Fibroblast of pulmonary artery (primary cell): ENCODE data around the gene APEH.

ENCODE experiments used
- DNase-seq: peaks from one replicate; pipeline ENCODE4 v3.0.0-alpha.2; 2010; ENCODE audit warnings: low read depth
- H3K4me3 ChIP-seq: replicated peaks from 2 replicates; pipeline ENCODE4 v1.5.1; 2011; ENCODE audit warnings: low read depth, mild to moderate bottlenecking, control low read depth, low read length, moderate library complexity
- CTCF ChIP-seq: IDR thresholded peaks from 2 replicates; pipeline ENCODE4 v1.5.1; 2011; ENCODE audit warnings: mild to moderate bottlenecking, control low read depth, low read length, inconsistent platforms; ENCODE audit errors: missing control alignments

Gene APEH

DNA sequence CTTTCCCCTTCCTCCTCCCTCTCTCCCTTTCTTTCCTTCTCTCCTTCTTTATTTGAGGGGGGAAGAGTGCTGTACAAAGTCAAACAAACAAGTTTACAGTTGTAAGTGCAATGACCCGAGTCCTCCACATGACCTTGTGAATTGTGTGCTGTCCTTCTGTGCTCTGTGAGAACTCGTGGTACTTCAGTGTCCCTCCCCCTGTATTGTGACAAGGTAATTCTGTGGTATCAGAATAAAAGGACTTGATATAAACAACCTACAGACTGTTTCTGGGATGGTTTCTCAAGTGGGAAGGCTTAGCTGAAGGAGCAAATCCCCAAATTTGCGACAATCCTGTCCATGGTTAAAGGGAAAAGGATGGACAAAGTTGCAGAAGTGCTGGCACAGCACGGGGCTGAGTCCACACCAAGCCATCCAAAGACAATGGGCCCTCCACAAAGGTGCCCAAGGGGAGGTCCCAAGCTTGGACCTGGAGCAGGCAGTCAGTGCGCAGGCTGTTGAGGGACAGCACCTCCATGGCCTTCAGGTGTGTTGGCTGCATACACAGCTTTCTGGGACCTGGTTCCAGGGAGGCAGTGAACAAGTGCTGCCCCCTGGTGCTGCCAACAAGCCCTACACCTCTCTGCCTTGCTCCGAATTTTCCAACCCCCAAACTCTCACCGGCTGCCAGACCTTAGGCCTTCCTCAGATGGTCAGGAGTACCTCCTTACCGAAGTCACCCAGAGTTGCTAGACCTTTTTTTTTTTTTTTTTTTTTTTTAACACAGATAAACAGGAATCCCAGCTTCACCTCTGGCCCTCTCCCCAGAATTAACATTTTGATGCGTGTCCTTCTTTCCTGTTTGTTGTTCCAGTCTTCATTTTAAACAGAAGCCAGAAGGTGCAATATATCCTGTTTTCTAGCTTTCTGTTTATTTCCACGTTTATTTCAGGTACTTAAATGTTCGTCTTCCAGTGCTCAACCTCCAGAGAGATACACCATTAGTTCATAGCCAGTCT lies 2.6 kb upstream of the APEH start:
- no peak overlapping the region for H3K4me3 ChIP-seq
- peak; percentile 91 for TF ChIP-seq CTCF
- peak; percentile 72 for DNase-seq

- peak overlapping the region; percentile 76 for H3K4me3 ChIP-seq
- no peak for TF ChIP-seq CTCF
- DNase-seq, result no peak
These were observed 933 bp upstream of the APEH start for GRCh38 chr3:49673121-49673714.

GRCh38 chr3:49674497-49674983 lies 389 bp downstream of the APEH start:
- TF ChIP-seq CTCF, result no peak
- DNase-seq, result no peak
- peak overlapping the region; percentile 76 for H3K4me3 ChIP-seq

DNA sequence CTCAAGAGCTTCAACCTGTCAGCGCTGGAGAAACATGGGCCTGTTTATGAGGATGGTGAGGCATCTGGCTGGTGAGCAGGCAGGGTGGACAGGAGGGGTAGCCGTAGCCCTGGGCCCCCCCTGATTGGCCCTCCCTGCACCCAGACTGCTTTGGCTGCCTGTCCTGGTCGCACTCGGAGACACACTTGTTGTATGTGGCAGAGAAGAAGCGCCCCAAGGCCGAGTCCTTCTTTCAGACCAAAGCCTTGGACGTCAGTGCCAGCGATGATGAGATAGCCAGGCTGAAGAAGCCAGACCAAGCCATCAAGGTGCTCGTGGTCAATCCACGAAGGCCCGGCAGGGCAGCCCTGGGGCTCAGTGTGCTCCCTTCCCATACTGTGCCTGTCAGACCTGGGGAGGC lies 1.8 kb downstream of the APEH start:
- H3K4me3 ChIP-seq, result no peak overlapping the region

GRCh38 chr3:49680493-49681231 lies 6.5 kb downstream of the APEH start:
- no peak overlapping the region for H3K4me3 ChIP-seq
- no peak for DNase-seq

More for the DNA sequence above, 1.8 kb downstream of the APEH start:
- no peak for TF ChIP-seq CTCF
- no peak for DNase-seq

GRCh38 chr3:49681232-49681522 lies 7.0 kb downstream of the APEH start:
- no peak for TF ChIP-seq CTCF

More at GRCh38 chr3:49680493-49681231, 6.5 kb downstream of the APEH start:
- no peak for TF ChIP-seq CTCF

More at GRCh38 chr3:49681232-49681522, 7.0 kb downstream of the APEH start:
- H3K4me3 ChIP-seq, result no peak overlapping the region
- DNase-seq, result no peak
